Inflammatory macrophage treated with lipopolysaccharide for 4 hours (primary cell): Measurements from ENCODE around the gene FIS1.

Experiments used
- DNase-seq: peaks from one replicate; pipeline ENCODE4 v3.0.0-alpha.2; 2020

The FIS1 gene

GRCh38 chr7:101233907-101234547, 10.9 kb downstream of the FIS1 start:
- no peak for DNase-seq

- no peak for DNase-seq
Measured at GRCh38 chr7:101232141-101232850, 12.6 kb downstream of the FIS1 start.

DNA sequence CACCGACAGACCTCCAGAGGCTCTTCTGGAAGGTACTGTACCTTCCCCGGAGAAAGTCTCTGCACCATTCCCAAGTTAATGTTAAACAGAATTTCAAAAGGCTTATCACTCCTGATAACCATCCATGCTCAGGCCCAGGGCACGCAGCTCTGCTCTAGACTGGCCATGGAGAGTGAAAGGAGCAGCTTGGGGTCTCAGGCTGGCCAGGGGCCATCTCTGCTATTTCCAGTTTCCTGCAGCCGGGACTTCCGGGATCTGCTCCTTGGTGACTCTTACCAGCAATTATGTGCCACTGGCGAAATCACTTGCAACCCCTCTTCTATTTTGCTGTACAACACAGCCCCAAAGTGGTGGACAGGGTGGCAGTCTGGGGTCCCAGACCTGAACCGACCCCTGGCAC, 13.2 kb downstream of the FIS1 start:
- DNase-seq = no peak

- no peak for DNase-seq
Measured at GRCh38 chr7:101226721-101227120, 18.2 kb downstream of the FIS1 start.

DNA sequence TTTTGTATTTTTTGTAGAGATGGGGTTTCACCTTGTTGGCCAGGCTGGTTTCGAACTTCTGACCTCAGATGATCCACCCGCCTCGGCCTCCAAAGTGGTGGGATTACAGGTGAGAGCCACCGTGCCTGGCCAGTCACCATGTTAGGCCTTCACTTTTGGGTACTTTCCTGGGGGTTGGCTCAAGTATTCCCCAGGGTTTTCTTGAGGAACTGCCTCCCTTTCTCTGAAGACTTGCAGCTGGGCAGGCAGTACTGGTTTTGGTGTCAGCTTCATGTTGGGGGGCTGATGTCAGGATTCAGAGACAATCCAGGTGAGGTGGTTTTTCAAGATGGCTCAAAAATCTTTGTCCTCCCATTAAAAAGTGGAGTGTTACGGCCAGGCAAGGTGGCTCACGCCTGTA, 19.2 kb downstream of the FIS1 start:
- DNase-seq = no peak

DNA sequence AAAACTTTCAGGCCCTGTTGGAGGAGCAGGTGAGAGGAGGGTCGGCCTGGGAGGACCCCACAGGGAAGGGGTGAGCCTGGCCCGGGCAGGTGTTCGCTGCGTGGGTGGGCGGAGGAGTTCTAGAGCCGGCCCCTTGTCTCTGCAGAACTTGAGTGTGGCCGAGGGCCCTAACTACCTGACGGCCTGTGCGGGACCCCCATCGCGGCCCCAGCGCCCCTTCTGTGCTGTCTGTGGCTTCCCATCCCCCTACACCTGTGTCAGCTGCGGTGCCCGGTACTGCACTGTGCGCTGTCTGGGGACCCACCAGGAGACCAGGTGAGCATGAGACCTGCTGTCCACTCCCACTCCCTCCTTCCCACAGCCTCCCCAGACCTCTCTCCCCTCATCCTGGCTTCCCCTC, 21.4 kb downstream of the FIS1 start:
- DNase-seq = no peak

DNA sequence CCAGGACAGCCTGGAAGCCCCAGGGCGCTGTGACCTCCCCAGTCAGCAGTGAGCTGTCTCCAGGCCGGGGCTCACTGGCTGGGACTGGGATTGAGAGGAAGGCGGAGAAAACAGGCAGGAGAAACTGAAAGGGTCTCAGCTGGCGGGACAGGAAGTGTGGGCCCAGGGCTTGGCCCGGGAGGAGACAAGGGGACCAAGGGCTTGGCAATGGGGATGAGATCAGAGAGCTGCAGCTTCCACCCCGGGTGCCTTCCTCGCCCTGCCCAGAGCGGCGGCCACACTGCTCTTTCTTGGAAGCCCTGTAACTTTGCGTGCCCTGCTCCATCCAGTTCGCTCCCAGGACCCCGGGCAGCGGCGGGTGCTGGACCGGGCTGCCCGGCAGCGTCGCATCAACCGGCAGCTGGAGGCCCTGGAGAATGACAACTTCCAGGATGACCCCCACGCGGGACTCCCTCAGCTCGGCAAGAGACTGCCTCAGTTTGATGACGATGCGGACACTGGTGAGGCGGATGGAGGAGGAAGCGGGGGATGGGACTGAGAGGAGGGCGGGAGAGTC, 22.5 kb downstream of the FIS1 start:
- no peak for DNase-seq

DNA sequence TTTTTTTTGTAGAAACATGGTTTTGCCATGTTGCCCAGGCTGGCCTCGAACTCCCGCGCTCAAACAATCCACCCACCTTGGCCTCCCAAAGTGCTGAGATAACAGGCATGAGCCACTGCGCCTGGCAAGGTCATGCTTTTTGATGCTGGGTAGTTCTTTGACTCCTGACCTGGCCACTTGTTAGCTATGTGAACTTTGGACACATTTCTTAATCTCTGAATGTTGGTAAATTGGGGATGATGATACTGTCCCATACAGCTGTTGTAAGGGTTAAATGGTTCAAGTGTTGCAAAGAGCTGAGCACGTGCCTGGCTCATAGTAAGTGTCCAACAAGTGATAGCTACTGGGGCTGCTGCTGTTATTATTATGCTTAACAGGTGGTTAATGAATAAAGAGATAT, 24.6 kb downstream of the FIS1 start:
- DNase-seq = no peak

GRCh38 chr7:101218236-101219125, 26.4 kb downstream of the FIS1 start:
- DNase-seq = no peak

DNA sequence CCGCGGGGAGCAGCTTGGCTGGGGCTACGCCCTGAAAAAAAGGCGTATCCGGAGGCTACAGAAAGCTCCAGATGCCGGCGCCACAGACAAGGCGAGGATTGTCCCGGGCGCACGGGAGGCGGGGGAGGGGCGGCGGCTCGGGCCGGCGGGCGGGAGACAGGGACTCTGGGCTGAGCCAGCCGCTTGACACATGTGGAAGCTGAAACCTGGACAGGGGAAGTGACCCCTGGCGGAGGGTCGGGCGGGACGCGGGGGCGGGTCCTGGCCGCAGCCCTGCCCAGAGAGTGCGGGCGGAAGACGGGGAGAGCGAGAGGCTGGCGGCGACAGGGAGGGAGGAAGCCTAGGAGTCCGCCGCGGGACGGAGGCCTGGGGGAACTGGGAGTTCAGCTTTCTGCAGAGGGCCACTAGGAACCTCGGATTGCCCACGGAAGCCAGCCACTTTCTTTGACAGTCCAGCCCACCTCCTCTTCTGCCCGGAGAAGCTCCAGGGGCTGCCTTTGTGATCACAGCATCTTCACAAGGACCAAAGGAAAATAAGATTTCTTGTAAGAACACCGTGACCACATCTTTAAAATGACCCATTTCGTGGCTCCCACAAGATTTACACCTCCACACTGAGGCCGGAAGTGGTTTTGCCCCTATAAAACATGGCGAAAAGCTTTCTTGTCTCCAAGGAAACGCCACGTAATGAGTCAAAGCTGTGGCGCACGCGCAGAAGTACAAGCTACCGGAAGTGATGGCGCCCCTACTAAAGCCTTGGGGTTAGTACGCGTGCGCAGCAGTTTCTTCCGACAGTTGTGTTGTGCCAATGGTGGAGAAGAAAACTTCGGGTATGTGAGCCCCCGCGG, 27.3 kb downstream of the FIS1 start, which contains the start of the genes PLOD3 and ZNHIT1:
PLOD3 (minus strand) TSS at position 194 of the 848 bp plus-strand sequence. CDS start 307 bp downstream, outside the sequence.
ZNHIT1 (plus strand) TSS at position 778 of the 848 bp plus-strand sequence; CDS start at position 809, 31 bp downstream.
- DNase-seq = peak; percentile 99

DNA sequence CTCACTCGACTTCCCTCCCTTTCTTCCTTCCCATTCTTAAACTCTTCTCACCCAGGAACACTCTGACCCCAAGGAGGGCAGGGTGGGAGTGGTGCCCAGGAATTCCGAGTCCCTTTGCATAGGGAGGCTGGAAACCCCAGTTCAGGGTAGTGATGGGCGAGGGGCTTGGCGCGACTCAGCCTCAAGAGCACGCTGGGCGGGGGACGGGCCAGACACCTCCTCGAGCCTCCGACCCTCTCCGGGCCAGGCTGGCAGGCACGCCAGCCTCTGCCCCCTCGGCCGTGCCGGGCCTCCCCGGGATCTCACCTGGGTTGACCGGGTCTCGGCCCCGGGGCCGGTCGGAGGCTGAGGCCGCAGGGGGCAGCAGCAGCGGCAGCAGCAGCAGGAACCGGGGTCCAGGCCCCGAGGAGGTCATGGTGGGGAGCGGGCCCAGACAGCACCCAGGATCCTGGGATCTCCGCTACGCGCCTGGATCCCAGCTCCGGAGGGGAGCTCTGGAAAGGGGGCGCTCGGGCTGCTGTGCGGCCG, 28.0 kb downstream of the FIS1 start:
- no peak for DNase-seq

DNA sequence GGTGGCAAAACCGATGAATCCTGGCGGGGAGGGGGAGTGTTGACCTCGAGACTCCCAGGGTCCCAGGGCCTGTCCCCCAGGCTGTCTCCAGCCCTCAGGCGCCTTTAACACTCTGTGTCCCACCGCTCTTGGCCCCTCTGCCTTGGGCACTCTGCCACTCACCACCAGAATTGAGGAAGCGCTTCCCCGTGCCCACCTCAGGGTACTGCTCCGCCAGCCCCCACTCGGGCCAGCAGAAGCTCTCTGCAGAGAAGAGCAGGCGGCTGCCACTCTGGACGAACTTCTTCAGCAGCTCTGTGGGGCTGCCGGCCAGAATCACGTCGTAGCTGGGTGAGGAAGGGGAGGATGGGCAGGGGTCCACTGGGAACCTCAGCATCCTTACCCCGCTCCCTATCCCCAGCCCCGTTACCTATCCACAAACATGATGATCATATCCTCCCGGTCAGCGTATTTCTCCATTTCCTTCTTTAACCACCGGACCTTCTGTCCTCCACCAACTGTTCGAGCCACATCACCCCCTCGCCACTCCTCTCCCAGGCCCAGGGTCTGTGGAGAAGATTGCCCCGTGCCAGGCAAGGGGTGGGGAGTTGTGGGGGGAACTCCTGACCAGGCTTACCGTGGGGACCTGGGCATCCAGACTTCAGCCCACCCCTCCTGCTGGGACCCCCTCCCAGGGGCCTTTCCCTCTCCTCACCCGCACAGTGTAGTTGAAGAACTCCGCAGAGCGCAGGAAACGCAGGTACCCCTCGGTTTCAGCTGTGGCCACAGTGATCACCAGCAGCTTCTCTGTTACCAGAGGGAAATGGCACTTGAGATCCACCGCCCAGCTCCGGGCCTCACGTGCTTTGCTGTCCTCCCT, 28.7 kb downstream of the FIS1 start:
- peak; percentile 49 for DNase-seq

- DNase-seq = no peak
Measured at GRCh38 chr7:101212014-101212413, 32.9 kb downstream of the FIS1 start.

- no peak for DNase-seq
Measured at GRCh38 chr7:101211501-101211900, 33.4 kb downstream of the FIS1 start.

DNA sequence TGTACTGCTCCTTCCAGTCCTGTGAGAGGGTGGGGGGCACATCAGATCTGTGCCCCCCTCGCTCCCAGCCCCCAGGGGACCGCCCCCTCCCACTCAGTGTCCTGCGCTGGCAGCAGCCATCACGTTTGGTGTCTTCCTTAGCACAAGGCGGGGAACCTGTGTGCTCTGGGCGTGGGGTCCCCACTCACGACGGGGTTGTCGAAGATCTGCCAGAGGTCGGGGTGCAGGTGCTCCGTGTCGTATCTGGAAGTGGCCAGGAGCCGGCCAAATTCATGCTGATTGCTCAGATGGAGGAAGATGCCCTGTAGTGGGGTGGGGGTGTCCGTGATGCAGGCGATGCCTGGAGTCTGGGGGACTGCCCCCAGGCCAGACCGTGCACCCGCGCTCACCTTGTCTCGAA, 34.7 kb downstream of the FIS1 start:
- no peak for DNase-seq

DNA sequence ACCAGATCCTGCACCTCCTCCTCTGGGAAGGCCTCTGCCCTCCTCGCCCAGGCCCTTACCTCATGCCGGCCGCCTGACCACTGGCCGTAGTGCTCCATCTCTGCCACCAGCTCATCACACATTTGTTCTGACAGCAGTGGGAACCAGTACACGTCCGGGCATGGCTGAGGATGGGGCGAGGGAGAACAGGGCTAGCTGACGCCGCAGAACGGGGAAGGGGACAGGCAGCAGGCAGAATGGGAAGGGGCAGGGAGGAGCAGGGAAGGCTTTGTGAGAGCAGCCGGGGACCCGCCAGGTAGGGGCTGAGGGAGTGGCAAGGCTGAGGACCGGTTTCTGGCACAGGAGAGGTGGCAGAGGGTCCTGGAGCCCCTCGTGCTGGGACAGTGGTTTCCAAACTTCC, 36.1 kb downstream of the FIS1 start:
- no peak for DNase-seq

- no peak for DNase-seq
Measured at GRCh38 chr7:101207459-101207858, 37.4 kb downstream of the FIS1 start.

DNA sequence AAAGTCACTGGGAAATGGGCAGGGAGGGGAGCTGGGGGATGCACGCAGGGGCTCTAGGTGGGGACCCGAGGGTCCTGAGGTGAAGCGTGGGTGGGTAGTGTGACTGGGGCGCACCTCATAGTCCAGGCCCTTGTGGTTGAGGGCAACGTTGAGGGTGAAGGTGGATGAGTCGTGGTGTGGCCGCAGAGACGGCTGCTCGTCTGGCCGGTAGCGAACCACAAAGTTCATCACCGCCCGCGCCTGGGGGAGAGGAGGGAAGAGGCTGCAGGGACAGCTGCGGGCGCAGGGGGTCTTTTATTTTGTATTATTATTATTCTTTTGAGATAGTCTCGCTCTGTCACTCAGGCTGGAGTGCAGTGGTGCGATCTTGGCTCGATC, 38.2 kb downstream of the FIS1 start:
- DNase-seq = no peak

- no peak for DNase-seq
Measured at GRCh38 chr7:101205901-101206664, 38.8 kb downstream of the FIS1 start.
